Neural crest cell (in vitro differentiated cells): ENCODE measurements around the gene NCL. TPM values are rescaled to one million over a fixed set of nuclear protein-coding genes. Genes with fewer than 3 reads are reported as not detected.

Source experiments
- DNase-seq: peaks from one replicate; pipeline ENCODE4 v3.0.0; 2021; ENCODE audit warnings: low read depth, mixed read lengths, low spot score
- H3K27ac Mint-ChIP-seq: one replicate; pipeline ENCODE4 v1.8.0; 2021; ENCODE audit warnings: mild to moderate bottlenecking, mixed read lengths; ENCODE audit not compliant: unreplicated experiment
- H3K27me3 Mint-ChIP-seq: 2 replicates; pipeline ENCODE4 v1.8.0; 2021; ENCODE audit warnings: low read depth, mild to moderate bottlenecking, mixed read lengths
- H3K36me3 Mint-ChIP-seq: 2 replicates; pipeline ENCODE4 v1.8.0; 2021; ENCODE audit warnings: low read depth, mild to moderate bottlenecking, mixed read lengths
- H3K4me1 Mint-ChIP-seq: 2 replicates; pipeline ENCODE4 v1.8.0; 2021; ENCODE audit warnings: mixed read lengths
- H3K4me3 Mint-ChIP-seq: one replicate; pipeline ENCODE4 v1.8.0; 2021; ENCODE audit warnings: mild to moderate bottlenecking, mixed read lengths
- H3K9me3 Mint-ChIP-seq: 2 replicates; pipeline ENCODE4 v1.8.0; 2021; ENCODE audit warnings: mixed read lengths
- CTCF ChIP-seq: fragments of 200-600 bp; sonication (generic); conservative IDR thresholded peaks from 2 replicates; pipeline ENCODE4 v1.5.0; 2021; ENCODE audit warnings: antibody characterized with exemption, mild to moderate bottlenecking
- long read RNA-seq: library from polyadenylated mRNA; unstranded; transcript quantifications from one replicate; pipeline ENCODE4 v2.0.0, GENCODE V29; 2020
- total RNA-seq: library from RNA; stranded (reverse); gene quantifications from 2 replicates; pipeline ENCODE4 v1.2.1, GENCODE V29; 2021

Gene NCL, protein sequence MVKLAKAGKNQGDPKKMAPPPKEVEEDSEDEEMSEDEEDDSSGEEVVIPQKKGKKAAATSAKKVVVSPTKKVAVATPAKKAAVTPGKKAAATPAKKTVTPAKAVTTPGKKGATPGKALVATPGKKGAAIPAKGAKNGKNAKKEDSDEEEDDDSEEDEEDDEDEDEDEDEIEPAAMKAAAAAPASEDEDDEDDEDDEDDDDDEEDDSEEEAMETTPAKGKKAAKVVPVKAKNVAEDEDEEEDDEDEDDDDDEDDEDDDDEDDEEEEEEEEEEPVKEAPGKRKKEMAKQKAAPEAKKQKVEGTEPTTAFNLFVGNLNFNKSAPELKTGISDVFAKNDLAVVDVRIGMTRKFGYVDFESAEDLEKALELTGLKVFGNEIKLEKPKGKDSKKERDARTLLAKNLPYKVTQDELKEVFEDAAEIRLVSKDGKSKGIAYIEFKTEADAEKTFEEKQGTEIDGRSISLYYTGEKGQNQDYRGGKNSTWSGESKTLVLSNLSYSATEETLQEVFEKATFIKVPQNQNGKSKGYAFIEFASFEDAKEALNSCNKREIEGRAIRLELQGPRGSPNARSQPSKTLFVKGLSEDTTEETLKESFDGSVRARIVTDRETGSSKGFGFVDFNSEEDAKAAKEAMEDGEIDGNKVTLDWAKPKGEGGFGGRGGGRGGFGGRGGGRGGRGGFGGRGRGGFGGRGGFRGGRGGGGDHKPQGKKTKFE
- 999 and 1,068 TPM in 2 replicates for total RNA-seq
- long read RNA-seq, full-length matches to known transcripts: 998 of 1,472 reads
- long read RNA-seq, partial matches to known transcripts: 421 of 1,472 reads
- long read RNA-seq, other reads (novel, unspliced or antisense): 53 of 1,472 reads

DNA sequence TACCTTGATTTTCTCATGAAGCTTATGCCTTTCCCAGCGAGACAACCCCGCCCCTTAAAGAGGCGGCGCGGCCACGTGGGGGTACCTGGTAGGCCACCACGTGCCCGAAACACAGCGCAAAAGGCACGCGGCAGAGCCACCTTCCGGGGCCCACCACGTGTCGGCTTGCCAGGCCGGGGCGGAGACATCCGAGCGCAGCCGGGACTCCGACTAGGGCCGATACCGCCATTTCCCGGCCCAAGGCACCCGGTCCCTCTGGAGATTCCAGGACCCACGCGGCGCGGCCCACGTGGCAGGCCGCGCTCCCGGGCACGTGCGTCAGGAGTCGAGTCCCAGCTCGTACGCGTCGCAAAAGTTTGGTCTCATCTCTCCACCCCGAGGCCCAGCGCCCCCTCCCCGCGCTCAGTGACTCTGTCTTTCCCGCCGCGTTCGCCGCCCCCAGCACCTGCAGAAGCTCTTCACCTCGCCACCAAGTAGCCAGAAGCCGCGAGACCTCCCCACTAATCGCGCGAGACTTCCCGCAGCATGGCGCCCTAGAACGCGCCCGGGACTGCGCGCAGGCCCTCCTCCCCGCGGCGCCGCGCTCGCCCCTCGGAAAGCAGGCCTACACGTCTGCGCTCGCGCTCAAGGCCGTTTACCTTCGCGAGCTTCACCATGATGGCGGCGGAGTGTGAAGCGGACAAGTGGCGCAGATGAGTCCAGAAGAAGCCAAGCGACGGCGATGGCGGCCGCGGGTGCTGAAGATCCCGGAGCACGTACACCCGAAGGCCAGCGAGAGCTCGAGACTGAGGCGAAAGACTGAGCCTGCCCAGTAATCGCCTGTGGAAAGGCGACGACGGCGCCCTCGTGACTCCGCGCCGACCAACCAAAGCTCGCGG lies at the start of gene NCL:
Gene NCL (minus strand): TSS at position 787 of the 878 bp plus-strand sequence. CDS start 131 bp downstream, at position 656.
- peaks cover 9% of the 10 kb centered on the region for H3K27me3 Mint-ChIP-seq
- peak; percentile 74 for DNase-seq
- peaks cover 40% of the 10 kb centered on the region for H3K36me3 Mint-ChIP-seq
- H3K9me3 Mint-ChIP-seq: no peaks in the 10 kb centered on the region
- H3K4me3 Mint-ChIP-seq: peak within 1 kb of the TSS; percentile 99
- no peak for TF ChIP-seq CTCF
- peaks cover 39% of the 10 kb centered on the region for H3K4me1 Mint-ChIP-seq
- peak within 1 kb of the TSS; percentile 100 for H3K27ac Mint-ChIP-seq

DNA sequence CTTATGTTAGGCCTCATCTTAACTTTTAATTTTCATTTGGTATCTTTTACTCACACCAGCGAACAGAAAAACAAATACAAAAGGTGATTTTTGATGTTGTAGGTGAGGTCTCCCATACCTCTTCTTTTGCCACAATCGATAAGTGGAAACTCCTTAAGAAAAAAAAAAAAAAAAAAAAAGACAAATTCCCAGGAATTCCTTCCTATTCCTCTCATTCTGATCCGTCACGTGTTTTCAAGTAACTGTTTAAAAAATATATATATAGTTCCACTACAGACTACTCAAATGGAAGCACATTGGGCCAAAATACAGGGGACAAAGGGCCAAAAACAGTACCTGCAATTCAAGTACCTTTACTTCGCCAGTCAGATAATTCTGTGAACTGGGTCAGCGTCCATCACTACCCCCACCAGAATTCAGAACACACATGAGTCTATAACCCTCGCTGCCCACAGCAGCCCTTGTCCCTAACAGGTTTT lies 49.5 kb upstream of the NCL start:
- TF ChIP-seq CTCF: no peak
- Mint-ChIP-seq H3K4me3 (peak overlapping the region; percentile 98), H3K27me3 (peaks cover 2% of the 10 kb centered on the region), H3K36me3 (peaks cover 3% of the 10 kb centered on the region), H3K4me1 (peaks cover 33% of the 10 kb centered on the region), H3K27ac (peak overlapping the region; percentile 99), H3K9me3 (no peaks in the 10 kb centered on the region)
- DNase-seq: no peak

DNA sequence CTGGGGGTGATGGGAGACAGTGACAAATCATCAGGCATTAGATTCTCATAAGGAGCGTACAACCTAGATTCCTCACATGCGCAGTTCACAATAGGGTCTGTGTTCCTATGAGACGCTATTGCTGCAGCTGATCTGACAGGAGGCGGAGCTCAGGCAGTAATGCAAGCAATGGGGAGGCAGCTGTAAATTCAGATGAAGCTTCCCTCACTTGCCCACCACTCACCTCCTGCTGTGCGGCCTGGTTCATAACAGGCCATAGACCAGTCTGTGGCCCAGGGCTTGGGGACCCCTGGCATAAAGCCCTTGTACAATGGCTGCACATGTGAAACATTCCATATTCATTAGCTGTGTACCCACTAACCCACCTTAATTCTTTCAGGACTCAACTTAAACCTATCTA lies 47.9 kb upstream of the NCL start:
- Mint-ChIP-seq H3K4me3 (peak overlapping the region; percentile 93), H3K36me3 (peaks cover 3% of the 10 kb centered on the region), H3K27me3 (peaks cover under 1% of the 10 kb centered on the region), H3K4me1 (peaks cover 30% of the 10 kb centered on the region), H3K27ac (peak overlapping the region; percentile 75), H3K9me3 (no peaks in the 10 kb centered on the region)
- TF ChIP-seq CTCF: no peak
- DNase-seq: peak; percentile 23

- DNase-seq: no peak
- no peak overlapping the region for H3K4me3 Mint-ChIP-seq
- H3K36me3 Mint-ChIP-seq: no peaks in the 10 kb centered on the region
- no peaks in the 10 kb centered on the region for H3K4me1 Mint-ChIP-seq
- H3K27ac Mint-ChIP-seq: no peak overlapping the region
- no peaks in the 10 kb centered on the region for H3K27me3 Mint-ChIP-seq
- no peak for TF ChIP-seq CTCF
- H3K9me3 Mint-ChIP-seq: no peaks in the 10 kb centered on the region
Measured at GRCh38 chr2:231503766-231504165, 39.5 kb upstream of the NCL start.

DNA sequence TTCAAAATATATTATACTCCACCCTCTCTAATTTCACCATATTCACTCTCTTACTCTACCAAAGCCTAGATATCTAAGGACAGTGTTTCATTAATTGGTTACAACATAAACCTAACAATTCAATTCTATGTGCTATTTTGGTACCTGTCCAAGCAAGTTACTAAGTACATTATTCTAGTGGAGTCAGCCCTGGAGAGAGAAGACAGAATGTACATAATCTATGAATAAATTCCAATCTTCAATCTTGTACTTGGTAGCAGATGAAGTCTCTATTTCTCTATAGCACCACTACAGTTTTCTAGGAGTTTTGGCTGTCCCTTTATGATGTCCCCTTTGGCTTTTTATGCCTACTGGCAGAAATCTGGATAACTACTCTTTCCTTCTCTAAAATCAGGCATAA lies 38.3 kb upstream of the NCL start:
- Mint-ChIP-seq H3K4me3 (no peak overlapping the region), H3K4me1 (no peaks in the 10 kb centered on the region), H3K36me3 (no peaks in the 10 kb centered on the region), H3K27ac (no peak overlapping the region), H3K27me3 (no peaks in the 10 kb centered on the region), H3K9me3 (no peaks in the 10 kb centered on the region)
- DNase-seq: no peak
- TF ChIP-seq CTCF: no peak
